Tibial artery (tissue), 4 donors: ENCODE measurements around the gene GRIK2.
"Not testable (repeated sequence)": the region's sequence is repeated elsewhere in the genome, so short reads cannot be mapped to it uniquely, and the experiment has no call there.

Source experiments
- DNase-seq, 2 donors: peaks; one replicate each; pipeline ENCODE4 v3.0.0-alpha.2; 2019
- H3K27ac ChIP-seq, 2 donors: fragments of 200-600 bp; sonication (generic) in 1 of 2; 1 replicate in 1 of 2; 2 replicates in 1 of 2; pipeline ENCODE4 v1.5.1; 2018 to 2019; ENCODE audit warnings: mild to moderate bottlenecking in 1 of 2
- H3K27me3 ChIP-seq, 2 donors: fragments of 200-600 bp; sonication (generic) in 1 of 2; one replicate each; pipeline versions ENCODE4 v1.5.1 to v1.6.0; 2016 to 2019
- H3K36me3 ChIP-seq, 3 donors: fragments of 200-600 bp; sonication (generic) in 2 of 3; one replicate each; pipeline ENCODE4 v1.5.1; 2016 to 2019; ENCODE audit warnings: mild to moderate bottlenecking in 2 of 3
- H3K4me1 ChIP-seq, 4 donors: fragments of 200-600 bp; sonication (generic) in 2 of 4; 1 replicate in 3 of 4; 2 replicates in 1 of 4; pipeline ENCODE4 v1.5.1; 2016 to 2019
- H3K4me3 ChIP-seq, 2 donors: fragments of 200-600 bp; sonication (generic) in 1 of 2; 1 replicate in 1 of 2; 2 replicates in 1 of 2; pipeline ENCODE4 v1.5.1; 2018 to 2019; ENCODE audit warnings: mild to moderate bottlenecking in 2 of 2
- H3K9me3 ChIP-seq, 3 donors: fragments of 200-600 bp; sonication (generic) in 1 of 3; one replicate each; pipeline ENCODE4 v1.5.1; 2016 to 2019
- CTCF ChIP-seq, 2 experiments: fragments of 200-600 bp in 1 of 2; fragments of 450-650 bp in 1 of 2; IDR thresholded peaks; one replicate each; pipeline ENCODE4 v1.5.1; 2017 to 2019; ENCODE audit warnings: antibody characterized with exemption in 2 of 2, mild to moderate bottlenecking in 1 of 2, moderate library complexity in 1 of 2
- intact Hi-C: fragments of 100-400 bp; cut with DNase I; formaldehyde crosslinking; loops from one replicate; pipeline ENCODE4 v1.15.0; 2023; ENCODE audit warnings: low total_unique reads

GRIK2 gene

DNA sequence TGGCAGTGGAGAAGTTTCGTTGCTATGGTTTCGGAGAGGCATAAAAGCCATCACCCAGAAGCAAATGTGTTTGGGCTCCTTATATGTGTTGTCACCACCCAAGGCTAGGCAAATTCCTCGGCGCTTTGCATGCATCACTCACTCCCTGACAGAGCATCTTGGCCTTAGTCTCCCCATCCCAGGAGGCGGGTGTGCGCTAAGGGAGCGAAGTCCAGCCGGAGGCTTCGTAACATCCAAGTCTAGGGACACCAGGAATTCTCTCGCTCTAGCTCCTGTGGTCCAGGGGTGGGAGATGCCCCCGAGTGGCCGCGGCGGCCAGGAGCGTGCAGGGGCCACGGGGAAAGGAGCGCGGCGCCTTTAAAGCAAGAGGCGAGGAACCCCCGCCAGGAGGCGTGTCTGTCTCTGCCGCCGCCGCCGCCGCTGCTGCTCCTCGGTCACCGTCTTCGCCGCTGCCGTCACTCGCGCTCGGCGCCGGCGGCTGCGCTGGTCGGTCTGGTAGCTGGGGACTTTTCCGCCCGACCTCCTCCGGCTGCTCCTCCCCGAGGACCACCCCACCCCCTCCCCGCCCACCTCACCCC, at the start of gene GRIK2:
TSS of gene GRIK2 (plus strand) at position 458 of the 578 bp plus-strand sequence.
- Histone ChIP-seq H3K27ac (no peak within 1 kb of the TSS), H3K4me1 (peaks cover 0 to 23% (median 19%) of the 10 kb centered on the region in 4 donors), H3K36me3 (no peaks in the 10 kb centered on the region), H3K4me3 (peak within 1 kb of the TSS; percentile 42 to 52), H3K27me3 (peaks cover 0 to 30% of the 10 kb centered on the region in 2 donors), H3K9me3 (no peaks in the 10 kb centered on the region)
- intact Hi-C loops: no loop called here
- no peak for TF ChIP-seq CTCF (IDR thresholded peaks at IDR 0.05)
- no peak for DNase-seq

DNA sequence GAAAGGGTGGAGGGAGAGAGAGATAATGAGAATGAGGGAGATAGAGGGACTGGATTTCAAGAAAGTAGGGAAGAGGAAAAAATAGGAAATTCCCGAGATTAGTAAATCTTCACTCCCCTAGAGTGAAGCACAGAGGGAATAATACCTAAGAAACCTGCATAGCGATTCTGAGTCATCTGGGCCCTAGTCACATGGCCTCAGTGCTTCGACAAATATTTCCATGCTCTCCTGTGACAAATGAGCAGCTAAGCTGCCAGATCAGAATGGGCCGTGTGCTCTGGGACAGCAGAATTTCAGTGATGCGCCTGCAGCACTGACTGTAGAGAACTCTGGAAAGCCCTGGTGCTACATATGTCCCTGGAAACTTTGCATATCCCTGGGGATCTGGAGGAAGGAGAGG, 48.6 kb upstream of the GRIK2 start:
- intact Hi-C loops: no loop called here
- no peaks in the 10 kb centered on the region for H3K36me3 ChIP-seq
- no peak overlapping the region for H3K27ac ChIP-seq
- no peak overlapping the region for H3K4me3 ChIP-seq
- no peak for TF ChIP-seq CTCF (IDR thresholded peaks at IDR 0.05)
- no peaks in the 10 kb centered on the region for H3K4me1 ChIP-seq
- no peak for DNase-seq
- H3K9me3 ChIP-seq: no peaks in the 10 kb centered on the region
- no peaks in the 10 kb centered on the region for H3K27me3 ChIP-seq

GRCh38 chr6:101348816-101349215, 44.7 kb upstream of the GRIK2 start:
- no peaks in the 10 kb centered on the region for H3K4me1 ChIP-seq

GRCh38 chr6:101350631-101351030, 42.9 kb upstream of the GRIK2 start:
- H3K36me3 ChIP-seq, H3K4me3 ChIP-seq, H3K9me3 ChIP-seq, intact Hi-C loops, H3K27ac ChIP-seq, H3K27me3 ChIP-seq, H3K4me1 ChIP-seq, DNase-seq: not testable (repeated sequence)

More at GRCh38 chr6:101348816-101349215, 44.7 kb upstream of the GRIK2 start:
- H3K9me3 ChIP-seq: no peaks in the 10 kb centered on the region
- no peak for TF ChIP-seq CTCF (IDR thresholded peaks at IDR 0.05)
- H3K4me3 ChIP-seq: no peak overlapping the region
- intact Hi-C loops: no loop called here
- no peaks in the 10 kb centered on the region for H3K36me3 ChIP-seq
- H3K27ac ChIP-seq: no peak overlapping the region
- no peaks in the 10 kb centered on the region for H3K27me3 ChIP-seq
- no peak for DNase-seq

GRCh38 chr6:101351173-101351572, 42.3 kb upstream of the GRIK2 start:
- Histone ChIP-seq H3K4me1 (no peaks in the 10 kb centered on the region), H3K4me3 (no peak overlapping the region), H3K36me3 (no peaks in the 10 kb centered on the region), H3K27ac (no peak overlapping the region), H3K9me3 (no peaks in the 10 kb centered on the region), H3K27me3 (no peaks in the 10 kb centered on the region)
- TF ChIP-seq CTCF (IDR thresholded peaks at IDR 0.05): no peak
- DNase-seq: no peak
- intact Hi-C loops: no loop called here

- H3K36me3 ChIP-seq: no peaks in the 10 kb centered on the region
- no peaks in the 10 kb centered on the region for H3K9me3 ChIP-seq
- no peaks in the 10 kb centered on the region for H3K27me3 ChIP-seq
- no peak overlapping the region for H3K4me3 ChIP-seq
- intact Hi-C loops: no loop called here
- TF ChIP-seq CTCF (IDR thresholded peaks at IDR 0.05): no peak
- H3K4me1 ChIP-seq: no peaks in the 10 kb centered on the region
- no peak for DNase-seq
- H3K27ac ChIP-seq: no peak overlapping the region
Measured at GRCh38 chr6:101352316-101352715, 41.2 kb upstream of the GRIK2 start.
